ENCODE measurements around the gene ODF2.
"Not testable (repeated sequence)": the region's sequence is repeated elsewhere in the genome, so short reads cannot be mapped to it uniquely, and the experiment has no call there.

ODF2 gene

GRCh38 chr9:128485414-128485855 lies 29.6 kb downstream of the ODF2 start:
- DNase-seq, result no peak

- DNase-seq, result no peak
These were observed 30.4 kb downstream of the ODF2 start for GRCh38 chr9:128486201-128486600.

DNA sequence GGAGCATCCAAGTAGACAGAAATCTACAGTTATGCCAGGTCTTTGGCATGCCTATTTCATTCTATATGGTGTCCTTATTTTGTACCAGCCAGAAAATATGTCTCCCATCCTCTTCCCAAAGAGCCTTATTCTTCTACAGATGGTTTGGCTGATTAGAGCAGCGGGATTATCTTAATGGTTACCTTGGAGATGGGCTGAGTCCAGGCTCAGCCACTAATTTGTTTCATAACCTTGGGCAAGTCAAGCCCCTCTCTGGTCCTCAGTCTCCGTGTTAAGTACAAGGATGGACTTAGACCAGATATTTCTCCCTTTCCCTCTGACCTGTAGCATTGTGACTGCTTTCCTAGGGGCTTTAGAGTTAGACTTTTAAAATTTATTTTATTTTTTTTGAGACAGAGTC lies 37.6 kb downstream of the ODF2 start:
- DNase-seq, result no peak

GRCh38 chr9:128494108-128494745 lies 38.4 kb downstream of the ODF2 start:
- DNase-seq, result no peak

DNA sequence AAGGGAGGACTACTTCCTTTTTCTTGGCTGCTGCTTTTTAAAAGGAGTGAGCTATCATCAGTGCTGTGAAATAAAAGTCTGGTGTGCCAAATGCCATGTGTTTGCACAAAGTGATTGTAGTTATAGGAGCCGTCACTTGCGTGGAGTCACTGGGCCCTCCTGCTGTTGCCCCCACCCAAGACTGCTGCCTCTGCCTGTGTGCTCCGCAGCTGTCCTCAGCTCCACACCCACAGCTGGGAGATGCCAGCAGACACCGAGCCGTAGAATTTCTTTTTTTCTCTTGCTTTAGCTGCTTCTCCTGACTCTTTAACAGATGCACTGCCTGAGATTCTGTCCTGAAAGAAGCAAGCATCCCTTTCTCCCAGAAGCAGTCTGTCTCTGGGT lies 38.9 kb downstream of the ODF2 start:
- DNase-seq, result no peak

GRCh38 chr9:128495296-128495695 lies 39.5 kb downstream of the ODF2 start:
- DNase-seq, result no peak

GRCh38 chr9:128495804-128496417 lies 40.1 kb downstream of the ODF2 start:
- DNase-seq, result no peak

DNA sequence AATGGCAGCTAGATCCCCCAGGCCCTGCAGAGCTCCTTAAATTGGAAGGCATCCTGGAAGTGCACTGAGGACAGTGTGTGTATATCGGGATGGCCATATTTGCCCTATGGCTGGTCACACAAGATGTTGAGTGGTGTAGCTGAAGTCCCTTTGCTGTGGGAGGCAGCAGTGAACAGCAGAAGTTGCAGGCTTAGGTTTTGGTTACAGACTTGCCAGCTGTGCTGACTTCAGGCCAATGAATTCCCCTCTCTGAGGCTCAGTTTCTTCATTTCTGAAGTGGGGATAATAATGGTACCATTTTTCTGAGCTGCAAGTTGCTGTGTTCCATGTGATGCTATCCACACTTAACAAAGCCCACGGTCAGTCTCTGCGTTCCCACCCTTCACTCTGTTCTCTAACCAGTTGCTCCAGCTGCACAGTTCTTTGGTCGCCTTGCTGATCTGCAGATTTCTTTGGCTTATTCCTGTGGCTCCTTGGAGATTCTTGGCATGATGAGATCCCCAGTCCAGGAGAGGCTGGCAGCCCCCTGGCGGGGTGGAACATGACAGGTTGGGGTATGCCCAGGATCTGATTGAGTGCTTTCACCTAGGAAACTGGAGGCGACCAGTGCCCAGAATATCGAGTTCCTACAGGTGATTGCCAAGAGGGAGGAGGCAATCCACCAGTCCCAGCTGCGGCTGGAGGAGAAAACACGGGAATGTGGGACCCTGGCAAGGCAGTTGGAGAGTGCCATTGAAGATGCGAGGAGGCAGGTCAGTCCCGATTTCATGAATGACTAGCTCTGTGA lies 42.2 kb downstream of the ODF2 start:
- no peak for DNase-seq

GRCh38 chr9:128498911-128499310 lies 43.1 kb downstream of the ODF2 start:
- no peak for DNase-seq

DNA sequence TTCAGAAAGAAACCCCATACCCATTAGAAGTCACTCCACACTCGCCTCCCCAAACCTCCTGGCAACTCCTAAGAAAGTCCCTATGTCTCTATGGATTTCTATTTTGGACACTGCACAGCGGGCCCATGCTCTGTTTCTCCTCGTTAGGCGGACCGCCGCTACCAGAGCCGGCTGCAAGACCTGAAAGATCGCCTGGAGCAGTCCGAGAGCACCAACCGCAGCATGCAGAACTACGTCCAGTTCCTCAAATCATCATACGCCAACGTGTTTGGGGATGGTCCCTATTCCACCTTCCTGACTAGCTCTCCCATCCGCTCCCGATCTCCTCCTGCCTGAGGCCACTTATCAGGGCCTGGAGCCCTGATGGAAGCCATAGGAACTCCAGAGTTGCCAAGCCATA lies 44.1 kb downstream of the ODF2 start:
- DNase-seq, result no peak

DNA sequence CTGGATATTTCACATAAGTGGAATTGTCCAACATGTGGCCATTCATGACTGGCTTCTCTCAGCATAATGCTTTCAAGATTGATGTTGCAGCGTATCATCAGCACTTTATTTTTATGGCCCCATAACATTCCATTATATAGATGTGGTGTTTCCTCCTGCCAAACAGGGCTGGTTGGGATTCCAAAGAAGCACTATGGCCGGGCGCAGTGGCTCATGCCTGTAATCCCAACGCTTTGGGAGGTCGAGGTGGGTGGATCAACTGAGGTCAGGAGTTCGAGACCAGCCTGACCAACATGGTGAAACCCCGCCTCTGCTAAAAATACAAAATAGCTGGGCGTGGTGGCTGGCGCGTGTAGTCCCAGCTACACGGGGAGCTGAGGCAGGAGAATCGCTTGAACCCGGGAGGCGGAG lies 47.6 kb downstream of the ODF2 start:
- DNase-seq, result not testable (repeated sequence)

- DNase-seq, result no peak
These were observed 48.1 kb downstream of the ODF2 start for GRCh38 chr9:128503870-128504269.

GRCh38 chr9:128504485-128505413 lies 48.9 kb downstream of the ODF2 start, which contains the start of gene GLE1:
GLE1 (plus strand) TSS chr9:128504719; CDS start chr9:128504806, 87 bp downstream.
- DNase-seq, result peak; percentile 97

GRCh38 chr9:128505414-128505765 lies 49.6 kb downstream of the ODF2 start:
- DNase-seq, result no peak

DNA sequence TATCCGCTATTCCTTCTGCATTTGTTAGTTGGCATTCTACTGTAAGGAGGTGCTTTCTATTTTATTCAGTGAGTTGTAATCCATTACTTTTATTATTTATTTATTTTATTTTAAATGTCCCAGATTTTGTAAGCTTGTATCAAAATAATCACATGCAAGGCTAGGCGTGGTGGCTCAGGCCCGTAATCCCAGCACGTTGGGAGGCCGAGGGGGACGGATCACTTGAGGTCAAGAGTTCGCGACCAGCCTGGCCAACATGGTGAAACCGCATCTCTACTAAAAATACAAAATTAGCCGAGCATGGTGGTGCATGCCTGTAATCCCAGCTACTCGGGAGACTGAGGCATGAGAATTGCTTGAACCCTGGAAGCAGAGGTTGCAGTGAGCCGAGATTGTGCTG lies 50.1 kb downstream of the ODF2 start:
- not testable (repeated sequence) for DNase-seq

GRCh38 chr9:128512820-128513219 lies 57.0 kb downstream of the ODF2 start:
- no peak for DNase-seq

- DNase-seq, result no peak
These were observed 66.2 kb downstream of the ODF2 start for GRCh38 chr9:128521956-128522355.

GRCh38 chr9:128523199-128523925 lies 67.6 kb downstream of the ODF2 start:
- no peak for DNase-seq

GRCh38 chr9:128526720-128527119 lies 70.9 kb downstream of the ODF2 start:
- DNase-seq, result no peak

GRCh38 chr9:128528445-128529160 lies 72.8 kb downstream of the ODF2 start:
- DNase-seq, result no peak

DNA sequence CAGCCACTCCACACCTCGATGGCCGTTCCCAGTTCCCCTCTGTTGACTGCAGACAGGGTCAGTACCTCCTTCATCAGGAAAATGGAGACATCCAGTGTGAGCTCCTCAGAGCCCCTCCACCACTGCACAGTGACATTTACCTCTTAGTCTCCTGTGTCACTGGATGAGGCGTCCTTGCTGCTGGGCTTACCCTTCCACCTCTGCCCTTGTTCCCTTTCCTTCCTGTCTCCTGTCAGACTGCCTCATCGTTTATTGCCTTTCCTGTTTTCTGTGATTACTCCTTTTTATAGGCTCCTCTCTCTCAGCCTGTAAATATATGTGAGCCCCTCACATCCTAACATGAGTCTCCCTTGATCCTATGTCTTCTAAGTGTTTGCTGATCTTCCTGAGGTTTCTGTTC lies 73.4 kb downstream of the ODF2 start:
- DNase-seq, result no peak

GRCh38 chr9:128532581-128532980 lies 76.8 kb downstream of the ODF2 start:
- DNase-seq, result no peak
